Colonic mucosa (tissue), 4 donors: ENCODE results near the gene STK32B. TPM values are rescaled to one million over a fixed set of nuclear protein-coding genes. Genes with fewer than 3 reads are reported as not detected.

ENCODE experiments used
- DNase-seq: peaks from one replicate; pipeline ENCODE4 v3.0.0-alpha.2; 2020
- H3K27ac ChIP-seq: fragments of 200-600 bp; one replicate; pipeline ENCODE4 v1.8.0; 2021
- H3K27me3 ChIP-seq: fragments of 200-600 bp; one replicate; pipeline ENCODE4 v1.8.0; 2021
- H3K36me3 ChIP-seq: fragments of 200-600 bp; one replicate; pipeline ENCODE4 v1.8.0; 2021
- H3K4me1 ChIP-seq: fragments of 200-600 bp; one replicate; pipeline ENCODE4 v1.8.0; 2021; ENCODE audit warnings: mild to moderate bottlenecking
- H3K4me3 ChIP-seq: fragments of 200-600 bp; one replicate; pipeline ENCODE4 v1.8.0; 2021
- H3K9ac ChIP-seq, 2 donors: one replicate each; pipeline ENCODE4 v1.7.0; 2013; ENCODE audit warnings: control low read depth in 2 of 2, low read depth in 2 of 2, low read length in 2 of 2
- H3K9me3 ChIP-seq: fragments of 200-600 bp; one replicate; pipeline ENCODE4 v1.8.0; 2021
- CTCF ChIP-seq: fragments of 200-600 bp; IDR thresholded peaks from one replicate; pipeline ENCODE4 v1.8.0; 2022; ENCODE audit warnings: antibody characterized with exemption, mild to moderate bottlenecking
- intact Hi-C: fragments of 100-400 bp; cut with DNase I; formaldehyde crosslinking; loops from one replicate; pipeline ENCODE4 v1.14.1; 2022
- total RNA-seq, 2 donors: library from RNA; stranded (reverse); fragmentation: NEBNext Ultra II Directional in 1 of 2; extraction: Animal tissue kit (Norgen Biotek cat#: 25700) in 1 of 2; gene quantifications; one replicate each; pipeline ENCODE4 v1.2.1, GENCODE V29; 2021
- donor health status: healthy.
- donor health status: DM: no; HTN: no; CAD: no.
- donor health status: DM: no; HTN: no; CAD: no.

Gene STK32B
- total RNA-seq, 2 donors from 2014 or later = 0.64 to 0.82 TPM

DNA sequence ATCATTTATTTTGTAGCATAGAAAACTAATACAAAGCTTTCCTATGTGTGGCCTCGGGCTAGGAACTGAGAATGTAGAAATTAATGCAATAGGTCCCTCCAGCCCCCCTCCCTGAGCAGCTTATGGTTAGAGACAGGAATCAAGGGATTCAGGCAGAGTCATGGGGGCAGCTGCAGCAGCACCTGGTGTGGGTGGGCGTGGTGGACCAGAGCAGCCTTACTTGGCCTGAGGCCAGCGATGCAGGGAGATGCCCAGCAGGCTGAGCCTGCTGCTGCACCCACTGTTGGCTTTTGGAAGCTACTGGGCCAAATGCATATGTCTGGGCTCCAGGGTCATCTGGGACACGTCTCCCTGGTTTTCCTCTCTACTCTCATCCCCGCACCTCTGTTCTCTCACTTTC lies 74.0 kb downstream of the STK32B start:
- TF ChIP-seq CTCF = no peak
- Histone ChIP-seq H3K9ac (no peak overlapping the region), H3K27me3 (no peaks in the 10 kb centered on the region), H3K27ac (no peak overlapping the region), H3K9me3 (no peaks in the 10 kb centered on the region), H3K4me1 (no peaks in the 10 kb centered on the region), H3K36me3 (no peaks in the 10 kb centered on the region), H3K4me3 (no peak overlapping the region)
- intact Hi-C loops = no loop called here
- DNase-seq = no peak

- H3K27ac ChIP-seq = no peak overlapping the region
- no peak for DNase-seq
- no peak for TF ChIP-seq CTCF
- H3K9ac ChIP-seq = no peak overlapping the region
- no peaks in the 10 kb centered on the region for H3K27me3 ChIP-seq
- H3K4me1 ChIP-seq = no peaks in the 10 kb centered on the region
- intact Hi-C loops = no loop called here
- H3K9me3 ChIP-seq = no peaks in the 10 kb centered on the region
- no peak overlapping the region for H3K4me3 ChIP-seq
- H3K36me3 ChIP-seq = no peaks in the 10 kb centered on the region
Observed at GRCh38 chr4:5126231-5126630, 75.0 kb downstream of the STK32B start.

DNA sequence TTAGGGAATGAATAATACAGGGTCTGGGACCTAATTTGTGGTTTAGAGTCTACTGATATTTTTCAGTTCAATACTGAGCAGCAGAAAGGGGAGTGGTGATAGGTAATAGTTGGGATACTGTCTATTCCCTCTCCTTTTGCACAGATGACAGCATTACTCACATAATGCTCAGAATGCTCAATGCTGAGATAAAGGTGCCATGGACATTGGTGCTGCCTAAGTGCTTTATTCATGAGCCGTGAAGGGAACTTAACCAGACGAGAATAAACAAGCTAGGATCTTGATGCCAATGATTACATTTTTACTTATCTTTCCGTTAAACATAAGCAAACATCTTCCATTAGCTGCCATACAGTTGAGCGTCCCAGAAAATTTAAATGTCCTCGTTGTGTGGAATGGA lies 75.6 kb downstream of the STK32B start:
- intact Hi-C loops = no loop called here
- no peaks in the 10 kb centered on the region for H3K9me3 ChIP-seq
- H3K4me1 ChIP-seq = no peaks in the 10 kb centered on the region
- no peak overlapping the region for H3K9ac ChIP-seq
- no peak for TF ChIP-seq CTCF
- no peaks in the 10 kb centered on the region for H3K36me3 ChIP-seq
- H3K4me3 ChIP-seq = no peak overlapping the region
- no peaks in the 10 kb centered on the region for H3K27me3 ChIP-seq
- no peak overlapping the region for H3K27ac ChIP-seq
- DNase-seq = no peak

GRCh38 chr4:5127556-5127955 lies 76.3 kb downstream of the STK32B start:
- Histone ChIP-seq H3K9ac (no peak overlapping the region), H3K9me3 (no peaks in the 10 kb centered on the region), H3K27me3 (no peaks in the 10 kb centered on the region), H3K27ac (no peak overlapping the region), H3K4me3 (no peak overlapping the region), H3K36me3 (no peaks in the 10 kb centered on the region), H3K4me1 (no peaks in the 10 kb centered on the region)
- intact Hi-C loops = no loop called here
- DNase-seq = no peak
- TF ChIP-seq CTCF = no peak

DNA sequence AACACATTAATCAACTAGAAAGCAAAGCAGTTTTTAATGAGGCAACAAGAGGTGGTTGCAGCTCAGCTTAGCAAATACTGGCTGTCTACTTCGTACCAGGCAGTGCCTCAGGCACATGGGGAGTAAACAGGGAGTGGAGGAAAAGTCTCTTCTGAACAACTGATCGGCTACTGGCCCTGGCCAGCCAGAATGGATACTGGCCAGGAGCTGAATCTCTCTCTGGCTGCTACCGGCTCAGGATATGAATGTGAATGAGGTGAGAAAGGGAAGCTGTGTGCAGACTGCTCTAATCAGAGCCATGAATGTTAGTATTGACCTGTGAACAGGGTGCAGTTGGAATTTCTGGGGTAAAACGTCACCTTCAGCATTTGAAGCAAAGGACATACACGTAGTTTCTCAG lies 77.3 kb downstream of the STK32B start:
- Histone ChIP-seq H3K27ac (no peak overlapping the region), H3K4me1 (no peaks in the 10 kb centered on the region), H3K9ac (no peak overlapping the region), H3K4me3 (no peak overlapping the region), H3K36me3 (no peaks in the 10 kb centered on the region), H3K9me3 (no peaks in the 10 kb centered on the region), H3K27me3 (no peaks in the 10 kb centered on the region)
- intact Hi-C loops = no loop called here
- DNase-seq = no peak
- TF ChIP-seq CTCF = no peak

DNA sequence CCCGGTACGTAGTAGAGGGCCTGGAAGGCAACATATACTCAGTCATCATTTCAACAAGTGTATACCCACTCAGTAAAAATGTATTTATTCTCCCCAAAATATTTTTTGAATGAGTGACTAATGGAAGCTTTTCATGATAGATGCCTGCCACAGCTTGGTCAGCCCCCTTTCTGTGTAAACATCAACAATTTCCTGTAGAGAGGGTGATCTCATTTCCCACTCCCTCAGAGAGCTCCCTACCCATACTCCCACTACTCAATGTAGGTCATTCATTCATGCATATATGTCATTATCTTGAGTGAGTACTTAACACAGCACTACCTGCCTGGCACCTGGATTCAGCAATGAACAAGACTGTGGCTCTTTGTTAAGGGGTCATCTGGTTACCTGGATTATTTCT lies 81.9 kb downstream of the STK32B start:
- Histone ChIP-seq H3K36me3 (no peaks in the 10 kb centered on the region), H3K4me1 (no peaks in the 10 kb centered on the region), H3K9me3 (no peaks in the 10 kb centered on the region), H3K27ac (no peak overlapping the region), H3K4me3 (no peak overlapping the region), H3K9ac (no peak overlapping the region), H3K27me3 (no peaks in the 10 kb centered on the region)
- TF ChIP-seq CTCF = no peak
- intact Hi-C loops = no loop called here
- DNase-seq = no peak
